Chondrocyte (in vitro differentiated cells): ENCODE measurements around the gene PI4K2A. TPM values are rescaled to one million over a fixed set of nuclear protein-coding genes. Genes with fewer than 3 reads are reported as not detected.
A peak's percentile ranks its signal among the peaks of the same experiment; 100 is the strongest.

Experiments used
- DNase-seq: peaks from one replicate; pipeline ENCODE4 v3.0.0; 2021; ENCODE audit warnings: mixed read lengths, low spot score
- H3K27ac Mint-ChIP-seq: one replicate; pipeline ENCODE4 v1.8.0; 2021; ENCODE audit warnings: mild to moderate bottlenecking, moderate library complexity, mixed read lengths; ENCODE audit not compliant: unreplicated experiment
- H3K27me3 Mint-ChIP-seq: 2 replicates; pipeline ENCODE4 v1.8.0; 2021; ENCODE audit warnings: low read depth, mixed read lengths
- H3K36me3 Mint-ChIP-seq: 2 replicates; pipeline ENCODE4 v1.8.0; 2021; ENCODE audit warnings: low read depth, mixed read lengths
- H3K4me1 Mint-ChIP-seq: 2 replicates; pipeline ENCODE4 v1.8.0; 2021; ENCODE audit warnings: low read depth, mild to moderate bottlenecking, mixed read lengths
- H3K4me3 Mint-ChIP-seq: one replicate; pipeline ENCODE4 v1.8.0; 2021; ENCODE audit warnings: mild to moderate bottlenecking, moderate library complexity, mixed read lengths; ENCODE audit not compliant: unreplicated experiment
- H3K9me3 Mint-ChIP-seq: 2 replicates; pipeline ENCODE4 v1.8.0; 2021; ENCODE audit warnings: low read depth, mixed read lengths
- total RNA-seq: library from RNA; stranded (reverse); gene quantifications from 3 replicates; pipeline ENCODE4 v1.2.1, GENCODE V29; 2021
- TF ChIP-seq, protein P1 (sequence below): fragments of 200-600 bp; sonication (generic); IDR thresholded peaks from 2 replicates; pipeline ENCODE4 v1.5.0; 2021; ENCODE audit warnings: antibody characterized with exemption, mild to moderate bottlenecking, moderate library complexity

The PI4K2A gene
- total RNA-seq, 1 donor from 2014 or later: 20.1 TPM

DNA sequence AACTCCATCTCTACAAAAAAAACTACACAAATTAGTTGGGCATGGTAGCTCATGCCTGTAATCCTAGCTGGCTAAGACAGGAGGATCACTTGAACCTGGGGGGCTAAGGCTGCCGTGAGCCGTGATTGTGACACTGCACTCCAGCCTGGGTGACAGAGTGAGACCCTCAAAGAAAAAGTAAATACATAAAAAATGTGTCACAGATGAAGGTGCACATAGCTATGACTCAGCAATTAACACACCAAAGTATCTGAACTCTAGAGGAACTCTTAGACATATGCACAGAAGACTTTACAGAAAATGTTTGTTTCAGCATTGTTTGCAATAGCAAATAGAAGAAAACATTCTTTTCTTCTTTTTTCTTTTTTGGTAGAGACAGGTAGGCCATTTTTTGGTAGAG, 42.7 kb upstream of the PI4K2A start:
- Mint-ChIP-seq H3K4me1 (peaks cover 46% of the 10 kb centered on the region), H3K36me3 (no peaks in the 10 kb centered on the region), H3K27me3 (no peaks in the 10 kb centered on the region), H3K4me3 (no peak overlapping the region), H3K27ac (peak overlapping the region; percentile 99), H3K9me3 (no peaks in the 10 kb centered on the region)
- no peak for DNase-seq
- TF ChIP-seq, protein P1, sequence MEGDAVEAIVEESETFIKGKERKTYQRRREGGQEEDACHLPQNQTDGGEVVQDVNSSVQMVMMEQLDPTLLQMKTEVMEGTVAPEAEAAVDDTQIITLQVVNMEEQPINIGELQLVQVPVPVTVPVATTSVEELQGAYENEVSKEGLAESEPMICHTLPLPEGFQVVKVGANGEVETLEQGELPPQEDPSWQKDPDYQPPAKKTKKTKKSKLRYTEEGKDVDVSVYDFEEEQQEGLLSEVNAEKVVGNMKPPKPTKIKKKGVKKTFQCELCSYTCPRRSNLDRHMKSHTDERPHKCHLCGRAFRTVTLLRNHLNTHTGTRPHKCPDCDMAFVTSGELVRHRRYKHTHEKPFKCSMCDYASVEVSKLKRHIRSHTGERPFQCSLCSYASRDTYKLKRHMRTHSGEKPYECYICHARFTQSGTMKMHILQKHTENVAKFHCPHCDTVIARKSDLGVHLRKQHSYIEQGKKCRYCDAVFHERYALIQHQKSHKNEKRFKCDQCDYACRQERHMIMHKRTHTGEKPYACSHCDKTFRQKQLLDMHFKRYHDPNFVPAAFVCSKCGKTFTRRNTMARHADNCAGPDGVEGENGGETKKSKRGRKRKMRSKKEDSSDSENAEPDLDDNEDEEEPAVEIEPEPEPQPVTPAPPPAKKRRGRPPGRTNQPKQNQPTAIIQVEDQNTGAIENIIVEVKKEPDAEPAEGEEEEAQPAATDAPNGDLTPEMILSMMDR: no peak

DNA sequence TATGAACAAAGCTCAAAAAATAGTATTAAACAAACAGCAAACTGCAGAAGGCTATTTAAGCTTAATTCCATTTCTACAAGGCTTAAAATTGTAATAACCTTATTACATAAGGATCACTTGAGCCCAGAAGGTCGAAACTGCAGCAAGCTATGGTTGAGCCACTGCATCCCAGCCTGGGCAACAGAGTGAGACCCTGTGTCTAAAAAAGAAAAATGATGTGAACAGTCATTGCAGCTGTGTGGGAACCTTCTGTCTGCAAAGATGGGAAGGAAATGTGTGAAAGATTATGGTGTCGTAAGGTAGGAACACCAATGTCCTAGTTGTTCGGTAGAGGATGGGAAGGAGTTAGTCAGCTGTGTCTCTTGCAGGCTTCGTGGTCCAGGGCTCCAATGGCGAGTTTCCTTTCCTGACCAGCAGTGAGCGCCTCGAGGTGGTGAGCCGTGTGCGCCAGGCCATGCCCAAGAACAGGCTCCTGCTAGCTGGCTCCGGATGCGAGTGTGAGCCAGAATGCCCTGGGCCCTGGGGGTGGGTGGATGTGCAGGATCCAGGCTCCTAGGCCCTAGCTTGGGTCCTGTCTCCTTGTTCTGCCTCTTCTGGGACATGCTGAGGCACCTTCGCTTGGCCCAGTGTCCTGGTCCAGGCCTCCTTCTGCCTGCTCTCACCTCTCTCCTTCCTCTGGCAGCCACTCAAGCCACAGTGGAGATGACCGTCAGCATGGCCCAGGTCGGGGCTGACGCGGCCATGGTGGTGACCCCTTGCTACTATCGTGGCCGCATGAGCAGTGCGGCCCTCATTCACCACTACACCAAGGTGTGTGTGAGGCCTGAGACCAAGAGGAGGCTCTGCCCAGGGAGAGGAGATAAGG, 41.8 kb upstream of the PI4K2A start:
- no peaks in the 10 kb centered on the region for H3K27me3 Mint-ChIP-seq
- DNase-seq: no peak
- no peaks in the 10 kb centered on the region for H3K36me3 Mint-ChIP-seq
- TF ChIP-seq, protein P1: no peak
- H3K4me3 Mint-ChIP-seq: no peak overlapping the region
- H3K4me1 Mint-ChIP-seq: peaks cover 39% of the 10 kb centered on the region
- H3K9me3 Mint-ChIP-seq: no peaks in the 10 kb centered on the region
- no peak overlapping the region for H3K27ac Mint-ChIP-seq

DNA sequence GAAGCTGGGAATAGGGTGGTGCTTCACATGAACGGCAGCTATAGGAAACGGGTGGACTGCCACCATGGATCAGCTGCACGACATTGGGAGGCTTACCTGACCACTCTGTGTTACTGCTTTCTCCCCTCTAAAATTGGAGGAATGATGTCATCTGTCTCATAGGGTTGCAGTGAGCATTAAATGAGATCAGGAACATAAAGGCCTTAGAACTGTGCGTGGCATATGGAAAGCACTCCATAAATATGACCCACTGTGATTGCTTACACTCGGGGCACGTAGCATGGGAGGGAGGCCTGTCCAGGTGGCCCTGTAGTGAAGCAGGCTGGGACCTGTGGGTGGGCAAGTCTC, 41.2 kb upstream of the PI4K2A start:
- DNase-seq: no peak
- H3K4me3 Mint-ChIP-seq: no peak overlapping the region
- H3K4me1 Mint-ChIP-seq: peaks cover 37% of the 10 kb centered on the region
- TF ChIP-seq, protein P1: no peak
- H3K36me3 Mint-ChIP-seq: no peaks in the 10 kb centered on the region
- H3K27me3 Mint-ChIP-seq: no peaks in the 10 kb centered on the region
- no peaks in the 10 kb centered on the region for H3K9me3 Mint-ChIP-seq
- no peak overlapping the region for H3K27ac Mint-ChIP-seq

DNA sequence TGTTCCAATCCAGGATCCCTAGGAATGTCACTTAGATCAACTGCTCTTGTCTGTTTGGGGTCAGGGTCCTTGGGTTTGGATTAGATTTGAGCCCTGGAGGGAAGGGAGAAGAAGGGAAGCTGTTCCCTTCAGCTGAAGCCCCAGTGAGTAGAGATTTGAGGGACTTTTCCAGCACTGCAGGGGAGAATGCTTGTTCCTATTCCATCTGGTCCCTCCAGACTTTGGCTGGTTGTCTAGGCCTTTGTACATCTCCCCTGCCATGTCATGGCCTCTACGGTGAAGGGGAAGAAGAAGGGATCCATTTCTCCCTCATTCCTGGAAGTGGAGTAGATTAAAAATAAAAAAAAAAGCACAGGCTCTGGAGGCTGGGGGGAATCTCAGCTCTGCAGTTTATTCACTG, 39.9 kb upstream of the PI4K2A start:
- H3K4me1 Mint-ChIP-seq: peaks cover 26% of the 10 kb centered on the region
- TF ChIP-seq, protein P1: no peak
- H3K27me3 Mint-ChIP-seq: no peaks in the 10 kb centered on the region
- no peak for DNase-seq
- H3K36me3 Mint-ChIP-seq: no peaks in the 10 kb centered on the region
- H3K9me3 Mint-ChIP-seq: no peaks in the 10 kb centered on the region
- H3K27ac Mint-ChIP-seq: no peak overlapping the region
- no peak overlapping the region for H3K4me3 Mint-ChIP-seq

DNA sequence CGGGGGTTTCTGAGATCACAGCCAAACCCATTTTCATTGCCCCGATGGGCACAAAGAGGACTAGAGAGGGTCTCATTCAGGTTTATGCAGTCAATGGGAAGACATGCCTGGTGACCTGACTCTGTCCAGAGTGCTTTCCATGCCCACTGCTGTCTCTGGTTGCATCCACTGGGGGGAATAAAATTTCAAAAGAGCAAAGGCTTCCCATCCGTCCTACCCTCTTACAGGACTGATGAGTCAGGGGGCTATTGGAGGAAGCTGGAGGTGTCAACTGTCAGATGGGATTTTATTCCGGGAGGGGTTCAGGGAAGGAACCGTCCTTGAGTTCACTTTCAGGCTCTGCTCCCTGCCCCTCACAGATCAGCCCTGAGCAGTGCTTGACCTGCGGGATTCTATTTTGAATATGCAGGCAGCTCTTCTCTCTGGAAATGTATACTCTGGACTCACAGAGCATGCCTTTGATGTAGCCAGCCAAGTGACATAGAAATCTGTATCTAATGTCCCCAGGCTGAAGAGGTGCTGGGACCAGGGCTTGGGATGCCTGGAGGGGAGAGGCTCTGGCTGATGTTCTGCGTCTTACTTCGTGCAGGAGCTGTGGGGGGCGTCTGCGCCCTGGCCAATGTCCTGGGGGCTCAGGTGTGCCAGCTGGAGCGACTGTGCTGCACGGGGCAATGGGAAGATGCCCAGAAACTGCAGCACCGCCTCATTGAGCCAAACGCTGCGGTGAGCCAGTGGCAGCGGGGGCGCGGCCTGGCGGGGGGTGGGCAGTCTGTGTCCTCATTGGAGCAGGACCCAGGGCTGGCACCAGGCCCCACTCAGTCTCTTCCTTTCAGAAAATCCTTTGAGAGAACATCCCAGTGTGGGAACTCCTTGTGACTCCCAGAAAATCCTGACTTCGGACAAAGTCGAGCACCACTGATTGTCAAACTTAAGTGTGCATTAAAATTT, 38.9 kb upstream of the PI4K2A start:
- no peaks in the 10 kb centered on the region for H3K9me3 Mint-ChIP-seq
- no peaks in the 10 kb centered on the region for H3K36me3 Mint-ChIP-seq
- peaks cover 17% of the 10 kb centered on the region for H3K4me1 Mint-ChIP-seq
- H3K27ac Mint-ChIP-seq: no peak overlapping the region
- no peak overlapping the region for H3K4me3 Mint-ChIP-seq
- TF ChIP-seq, protein P1: no peak
- no peak for DNase-seq
- H3K27me3 Mint-ChIP-seq: no peaks in the 10 kb centered on the region
